BLaER1 treated with 17β-estradiol and CSF1 and Interleukin-3, amounts not matched to agents 10 nM and 100 nM (cell line): ENCODE measurements around the gene STAG2.
"Not testable (repeated sequence)": the region's sequence is repeated elsewhere in the genome, so short reads cannot be mapped to it uniquely, and the experiment has no call there.

Experiments
- H3K27ac ChIP-seq, 11 experiments: shearing (Covaris generic); formaldehyde crosslinking; 2 replicates each; pipeline ENCODE4 v1.8.1; 2022
- H3K27me3 ChIP-seq, 11 experiments: shearing (Covaris generic); formaldehyde crosslinking; 2 replicates each; pipeline ENCODE4 v1.8.1; 2022
- H3K36me3 ChIP-seq, 11 experiments: shearing (Covaris generic); formaldehyde crosslinking; 2 replicates each; pipeline ENCODE4 v1.8.1; 2022
- H3K4me1 ChIP-seq, 10 experiments: shearing (Covaris generic); formaldehyde crosslinking; 2 replicates each; pipeline ENCODE4 v1.8.1; 2022
- H3K4me2 ChIP-seq, 11 experiments: shearing (Covaris generic); formaldehyde crosslinking; 2 replicates each; pipeline ENCODE4 v1.8.1; 2022
- H3K4me3 ChIP-seq, 10 experiments: shearing (Covaris generic); formaldehyde crosslinking; 2 replicates each; pipeline ENCODE4 v1.8.1; 2022
- H3K9ac ChIP-seq, 11 experiments: shearing (Covaris generic); formaldehyde crosslinking; 2 replicates each; pipeline ENCODE4 v1.8.1; 2022
- H3K9me3 ChIP-seq, 11 experiments: shearing (Covaris generic); formaldehyde crosslinking; replicated peaks in 1 of 11; 2 replicates each; pipeline ENCODE4 v1.8.1; 2022
- H4K20me1 ChIP-seq, 11 experiments: shearing (Covaris generic); formaldehyde crosslinking; 2 replicates each; pipeline ENCODE4 v1.8.1; 2022
- Cebpa-rat ChIP-seq, 11 experiments: shearing (Covaris generic); IDR thresholded peaks; 2 replicates each; pipeline ENCODE4 v1.8.1; 2022

STAG2 gene

DNA sequence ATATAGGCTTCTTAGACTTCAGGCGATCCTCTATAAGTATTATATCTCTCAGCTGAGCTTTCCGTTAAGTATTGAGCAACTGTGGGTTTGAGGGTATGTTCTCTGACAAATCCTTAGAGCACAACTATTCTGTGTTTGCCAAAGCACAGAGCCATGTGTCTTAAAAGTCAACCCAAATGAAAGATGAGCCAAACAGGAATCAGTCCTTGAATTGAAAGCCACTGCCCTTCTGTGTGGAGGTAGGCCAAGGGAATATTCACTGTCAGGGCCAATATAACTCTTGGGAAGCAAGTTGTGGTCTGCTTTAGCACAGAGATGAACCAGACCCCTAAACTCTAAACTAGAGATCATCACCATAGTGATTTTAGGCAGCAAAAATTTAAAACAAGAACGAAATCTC is 164.0 kb downstream of the STAG2 start:
- TF ChIP-seq Cebpa-rat (IDR thresholded peaks at IDR 0.05) = no peak
- Histone ChIP-seq H3K4me3 (no peak overlapping the region), H4K20me1 (no peaks in the 10 kb centered on the region), H3K36me3 (no peaks in the 10 kb centered on the region), H3K4me2 (no peak overlapping the region), H3K27me3 (peaks cover 21 to 82% (median 63%) of the 10 kb centered on the region in 11 experiments; a peak in 21 of 22 replicates), H3K27ac (no peak overlapping the region), H3K9ac (no peak overlapping the region), H3K9me3 (peaks cover 0 to 25% (median 11%) of the 10 kb centered on the region in 11 experiments; a peak in 10 of 22 replicates), H3K4me1 (no peaks in the 10 kb centered on the region)

DNA sequence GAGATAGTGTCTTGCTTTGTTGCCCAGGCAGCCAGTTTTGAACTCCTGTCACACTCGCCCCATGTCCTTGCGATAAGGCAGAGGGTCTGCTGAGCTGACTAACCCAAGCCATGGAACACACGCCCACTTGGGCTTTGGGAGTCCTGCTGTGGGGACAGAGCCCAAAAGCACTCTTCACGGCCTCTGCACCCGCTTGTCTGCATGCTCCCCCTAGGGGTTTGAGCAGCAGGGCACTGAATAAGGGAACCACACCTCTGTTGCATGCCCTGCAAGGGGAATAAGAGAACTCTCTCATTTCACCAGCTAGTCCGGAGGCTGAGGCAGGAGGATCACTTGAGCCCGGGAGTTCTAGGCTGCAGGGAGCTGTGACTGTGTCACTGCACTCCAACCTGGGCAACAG is 166.0 kb downstream of the STAG2 start:
- Histone ChIP-seq H3K4me1 (no peaks in the 10 kb centered on the region), H3K27ac (no peak overlapping the region), H3K9ac (no peak overlapping the region), H3K27me3 (peaks cover 23 to 80% (median 65%) of the 10 kb centered on the region in 11 experiments; a peak in 21 of 22 replicates), H3K9me3 (peaks cover 0 to 25% (median 11%) of the 10 kb centered on the region in 11 experiments; a peak in 10 of 22 replicates), H4K20me1 (no peaks in the 10 kb centered on the region), H3K4me2 (no peak overlapping the region), H3K4me3 (no peak overlapping the region), H3K36me3 (no peaks in the 10 kb centered on the region)
- TF ChIP-seq Cebpa-rat (IDR thresholded peaks at IDR 0.05) = no peak

DNA sequence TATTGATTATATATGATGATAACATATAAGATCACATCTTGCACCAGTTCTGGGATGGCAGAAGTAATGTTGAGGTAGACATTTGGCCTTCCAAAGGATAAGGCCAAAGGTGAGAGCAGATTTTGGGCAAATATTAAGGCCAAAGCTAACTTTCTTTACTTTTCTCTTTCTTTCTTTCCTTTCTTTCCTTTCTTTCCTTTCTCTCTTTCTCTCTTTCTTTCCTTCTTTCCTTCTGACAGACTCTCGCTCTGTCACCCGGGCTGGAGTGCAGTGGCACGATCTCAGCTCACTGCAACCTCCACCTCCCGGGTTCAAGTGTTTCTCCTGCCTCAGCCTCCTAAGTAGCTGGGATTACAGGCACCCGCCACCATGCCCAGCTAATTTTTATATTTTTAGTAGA is 170.9 kb downstream of the STAG2 start:
- H3K4me3 ChIP-seq, H4K20me1 ChIP-seq, H3K27ac ChIP-seq, H3K9ac ChIP-seq, H3K4me1 ChIP-seq, H3K4me2 ChIP-seq, H3K36me3 ChIP-seq: not testable (repeated sequence)
- peaks cover 28 to 75% (median 61%) of the 10 kb centered on the region in 11 experiments for H3K27me3 ChIP-seq
- peaks cover 0 to 12% (median 8%) of the 10 kb centered on the region in 11 experiments; a peak in 8 of 22 replicates for H3K9me3 ChIP-seq

DNA sequence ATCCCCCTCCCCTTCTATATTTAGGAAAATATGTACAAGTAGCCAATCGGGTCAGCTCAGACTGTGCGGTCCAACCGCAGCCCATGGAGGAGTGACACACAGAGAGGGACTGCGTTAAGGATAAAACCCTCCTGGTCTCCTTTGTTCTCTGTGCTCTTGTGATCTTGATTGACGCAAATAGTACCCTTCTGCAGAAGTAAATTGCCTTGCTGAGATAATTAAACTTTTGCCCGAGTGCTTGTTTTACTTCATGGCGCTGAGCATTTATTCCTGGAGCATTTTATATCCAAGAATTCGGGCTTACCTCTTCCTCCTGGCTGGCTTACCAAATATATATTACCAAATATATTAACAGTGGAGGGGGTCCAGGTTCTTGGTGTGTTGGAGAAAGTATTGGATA is 184.2 kb downstream of the STAG2 start:
- Histone ChIP-seq H3K27me3 (peaks cover 54 to 80% (median 71%) of the 10 kb centered on the region in 11 experiments), H3K4me1 (no peaks in the 10 kb centered on the region), H3K9me3 (peaks cover 37 to 60% (median 47%) of the 10 kb centered on the region in 11 experiments), H3K9ac (no peak overlapping the region), H3K27ac (no peak overlapping the region), H3K4me3 (no peak overlapping the region), H3K36me3 (no peaks in the 10 kb centered on the region), H3K4me2 (no peak overlapping the region), H4K20me1 (no peaks in the 10 kb centered on the region)
- TF ChIP-seq Cebpa-rat (IDR thresholded peaks at IDR 0.05) = no peak

DNA sequence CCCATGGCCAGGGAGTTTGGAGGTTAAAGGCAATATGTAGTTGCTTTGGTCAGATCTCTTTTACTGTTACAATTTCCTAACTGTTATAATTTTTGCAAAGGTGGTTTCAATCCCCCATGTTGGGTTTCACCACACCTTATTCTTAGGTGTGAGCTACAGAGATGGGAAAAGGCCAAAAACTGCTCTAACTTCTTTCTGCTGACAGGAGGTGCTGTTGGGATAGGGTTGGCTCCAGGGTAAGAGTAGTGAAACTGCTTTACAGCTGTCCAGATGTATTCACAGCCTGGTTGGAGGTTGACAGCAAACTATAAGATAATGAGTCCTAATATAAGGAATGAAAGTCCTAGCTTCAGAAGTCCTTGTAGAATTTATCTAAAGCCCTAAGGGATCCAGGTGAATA is 189.7 kb downstream of the STAG2 start:
- Histone ChIP-seq H3K27me3 (peaks cover 32 to 79% (median 67%) of the 10 kb centered on the region in 11 experiments; a peak in 20 of 22 replicates), H3K9ac (no peak overlapping the region)

More for the DNA sequence above, 189.7 kb downstream of the STAG2 start:
- Histone ChIP-seq H3K9me3 (peaks cover 30 to 57% (median 44%) of the 10 kb centered on the region in 11 experiments), H3K36me3 (no peaks in the 10 kb centered on the region), H3K4me2 (no peak overlapping the region), H3K4me1 (no peaks in the 10 kb centered on the region), H3K4me3 (no peak overlapping the region), H4K20me1 (no peaks in the 10 kb centered on the region), H3K27ac (no peak overlapping the region)
- TF ChIP-seq Cebpa-rat (IDR thresholded peaks at IDR 0.05) = no peak
